GM06990 (cell line): ENCODE measurements around the gene TMEM154.

Experiments used
- DNase-seq: peaks from one replicate; pipeline ENCODE4 v3.0.0-alpha.2; 2011; ENCODE audit not compliant: insufficient read length; ENCODE audit errors: extremely low read depth
- H3K27me3 ChIP-seq: replicated peaks from 2 replicates; pipeline ENCODE4 v1.6.0; 2011; ENCODE audit warnings: low read length; ENCODE audit not compliant: control insufficient read depth, insufficient read depth
- H3K36me3 ChIP-seq: 2 replicates; pipeline ENCODE4 v1.5.1; 2011; ENCODE audit warnings: low read length; ENCODE audit not compliant: control insufficient read depth, insufficient read depth
- H3K4me3 ChIP-seq: replicated peaks from 2 replicates; pipeline ENCODE4 v1.5.1; 2011; ENCODE audit warnings: low read depth, mild to moderate bottlenecking, control low read depth, low read length
- CTCF ChIP-seq: IDR thresholded peaks from 2 replicates; pipeline ENCODE4 v1.5.1; 2011; ENCODE audit warnings: low read length, control low read depth, mild to moderate bottlenecking, inconsistent platforms; ENCODE audit not compliant: insufficient read depth, poor library complexity, severe bottlenecking

Gene TMEM154

GRCh38 chr4:152571296-152571695 is 108.5 kb downstream of the TMEM154 start:
- Histone ChIP-seq H3K4me3 (no peak overlapping the region), H3K27me3 (no peaks in the 10 kb centered on the region), H3K36me3 (no peaks in the 10 kb centered on the region)
- no peak for DNase-seq
- TF ChIP-seq CTCF: no peak
